ENCODE results near the gene NHERF1. TPM values are rescaled to one million over a fixed set of nuclear protein-coding genes. Genes with fewer than 3 reads are reported as not detected.

NHERF1 gene
- total and polyA plus RNA-seq, 2 of the 13 experiments (the other 11 are each of a cell fraction or from before 2014, with no cell fraction given), result 169 to 269 TPM

- POLR2A ChIA-PET, result interaction anchor here (0.8 to 1.4 kb wide), 4 partner anchors 7 to 130 kb away, joined by 3 to 6 read pairs (median 4); partner anchors contain the start of gene FDXR
- H4K20me1 ChIP-seq (ENCODE audit: insufficient read depth, low read length), result no peaks in the 10 kb centered on the region
- no peak overlapping the region for H3K9ac ChIP-seq (ENCODE audit: insufficient read depth, low read depth, low read length)
- H3K9me3 ChIP-seq (ENCODE audit: low read length), result no peaks in the 10 kb centered on the region
- H3K79me2 ChIP-seq (ENCODE audit: insufficient read depth, low read length), result peaks cover 2% of the 10 kb centered on the region
- no peak for TF ChIP-seq PHF8 (CRISPR knock-in tag; IDR thresholded peaks at IDR 0.05)
- TF ChIP-seq CBX1 (IDR thresholded peaks at IDR 0.05; ENCODE audit: low read depth), result no peak
- no peak for TF ChIP-seq TCF7 (IDR thresholded peaks at IDR 0.05; ENCODE audit: low read depth)
- no peak for TF ChIP-seq NFE2L2 (IDR thresholded peaks at IDR 0.05; ENCODE audit: low read length)
- TF ChIP-seq MAFF (IDR thresholded peaks at IDR 0.05; ENCODE audit: low read depth, low read length), result no peak
- no peak for TF ChIP-seq RNF2 (conservative IDR thresholded peaks at IDR 0.05; ENCODE audit: low read depth)
- no peak for TF ChIP-seq ATRX (CRISPR knock-in tag; IDR thresholded peaks at IDR 0.05; ENCODE audit: borderline replicate concordance)
- peak; percentile 52; the same call in 1 of the 2 replicates for TF ChIP-seq CREB1 (IDR thresholded peaks at IDR 0.05)
- TF ChIP-seq CREB1 (CRISPR knock-in tag; IDR thresholded peaks at IDR 0.05), result no peak
- no peak for TF ChIP-seq DRAP1 (CRISPR knock-in tag; IDR thresholded peaks at IDR 0.05)
- TF ChIP-seq ZNF143 (CRISPR knock-in tag; IDR thresholded peaks at IDR 0.05), result no peak
- TF ChIP-seq ATF7 (IDR thresholded peaks at IDR 0.05), result peak; percentile 53
- TF ChIP-seq ATF7 (CRISPR knock-in tag; IDR thresholded peaks at IDR 0.05), result no peak
- TF ChIP-seq ZZZ3 (CRISPR knock-in tag; IDR thresholded peaks at IDR 0.05; ENCODE audit: borderline replicate concordance), result no peak
- no peak for TF ChIP-seq ZNF691 (CRISPR knock-in tag; IDR thresholded peaks at IDR 0.05; ENCODE audit: borderline replicate concordance, low read depth)
- no peak for TF ChIP-seq MIER2 (CRISPR knock-in tag; IDR thresholded peaks at IDR 0.05)
- TF ChIP-seq NFKBIZ (CRISPR knock-in tag; IDR thresholded peaks at IDR 0.05), result no peak
- TF ChIP-seq HOXA7 (CRISPR knock-in tag; IDR thresholded peaks at IDR 0.05), result no peak
- TF ChIP-seq ZNF513 (CRISPR knock-in tag; conservative IDR thresholded peaks at IDR 0.05), result no peak
- no peak for TF ChIP-seq PRMT3 (CRISPR knock-in tag; IDR thresholded peaks at IDR 0.05; ENCODE audit: borderline replicate concordance, low read depth)
- 0 out of 2 replicates have a peak, but pooled peaks have one; percentile 35 for TF ChIP-seq FOXO4 (CRISPR knock-in tag; conservative IDR thresholded peaks at IDR 0.05)
- no peak for TF ChIP-seq ZNF282 (IDR thresholded peaks at IDR 0.05; ENCODE audit: partially characterized antibody)
- H3K27ac ChIP-seq (ENCODE audit: extremely low read length, insufficient read depth, low read length), result no peak overlapping the region
- intact Hi-C loops (cut with micrococcal nuclease; ENCODE audit: unreplicated experiment) (no loop called here), in situ Hi-C loops (cut with HindIII; ENCODE audit: extremely low pct_ligation_motif_present, low pct_unique_long_range_greater_than_20kb) (no loop called here)
- no peak overlapping the region for H2AFZ ChIP-seq (ENCODE audit: low read length)
- CTCF ChIA-PET (ENCODE audit: low intra/inter-chr PET ratio, low total read pairs), result interaction anchor here (0.6 to 9.0 kb wide), 4 partner anchors 29 to 86 kb away, joined by 3 to 219 read pairs (median 53); partner anchors contain the start of gene NAT9
- no peaks in the 10 kb centered on the region for H3K36me3 ChIP-seq (replicated peaks in 1 of 2; ENCODE audit: control insufficient read depth in 1 of 2, insufficient read depth in 2 of 2, low read length in 2 of 2)
- no TSS peak for BruUV-seq (replicated peaks)
- no peak for DNase-seq (ENCODE audit: low spot score)
- WGBS (ENCODE audit: low lambda C conversion rate), result 74% methylated on average over 9 of the region's 9 CpGs
- no peak for ATAC-seq
- no peak overlapping the region for H3K4me3 ChIP-seq (replicated peaks in 1 of 3; ENCODE audit: insufficient read depth in 1 of 3, low read depth in 2 of 3, low read length in 3 of 3)
- H3K4me1 ChIP-seq (ENCODE audit: insufficient read depth, low read length), result peaks cover 84% of the 10 kb centered on the region
- FAIRE-seq, result no peak
- H3K4me2 ChIP-seq (ENCODE audit: low read depth, low read length), result no peak overlapping the region
- peaks cover 5 to 25% of the 10 kb centered on the region in 2 experiments; a peak in 2 of 5 replicates for H3K27me3 ChIP-seq (ENCODE audit: control insufficient read depth in 1 of 2, insufficient read depth in 2 of 2, low read length in 2 of 2)
Measured at GRCh38 chr17:74742978-74743545, 5.4 kb upstream of the NHERF1 start.
